Liver (tissue), 9 donors: ENCODE data around the gene TWIST2. TPM values are rescaled to one million over a fixed set of nuclear protein-coding genes. Genes with fewer than 3 reads are reported as not detected.

ENCODE experiments used
- DNase-seq: peaks from one replicate; pipeline ENCODE4 v3.0.0-alpha.2; 2017; ENCODE audit warnings: low spot score
- H3K27ac ChIP-seq, 2 donors: one replicate each; pipeline ENCODE4 v1.7.0; 2013; ENCODE audit warnings: inconsistent platforms in 2 of 2, low read length in 2 of 2, control low read depth in 1 of 2, low read depth in 1 of 2, mild to moderate bottlenecking in 1 of 2
- H3K27me3 ChIP-seq, 4 donors: one replicate each; pipeline versions ENCODE4 v1.6.1 to v1.7.0; 2013; ENCODE audit warnings: low read length in 3 of 4, inconsistent platforms in 1 of 4, mild to moderate bottlenecking in 1 of 4, moderate library complexity in 1 of 4; ENCODE audit not compliant: control insufficient read depth in 4 of 4, insufficient read depth in 4 of 4
- H3K36me3 ChIP-seq, 4 donors: one replicate each; pipeline versions ENCODE4 v1.6.1 to v1.7.0; 2013; ENCODE audit warnings: low read length in 3 of 4, mild to moderate bottlenecking in 3 of 4, low read depth in 1 of 4, moderate library complexity in 1 of 4; ENCODE audit not compliant: control insufficient read depth in 4 of 4, insufficient read depth in 3 of 4
- H3K4me1 ChIP-seq, 4 donors: one replicate each; pipeline versions ENCODE4 v1.6.1 to v1.7.0; 2013; ENCODE audit warnings: low read length in 3 of 4, mild to moderate bottlenecking in 3 of 4, moderate library complexity in 1 of 4; ENCODE audit not compliant: control insufficient read depth in 4 of 4, insufficient read depth in 4 of 4
- H3K4me3 ChIP-seq, 3 donors: one replicate each; pipeline versions ENCODE4 v1.6.1 to v1.7.0; 2013; ENCODE audit warnings: low read length in 3 of 3, control low read depth in 1 of 3, low read depth in 1 of 3, mild to moderate bottlenecking in 1 of 3
- H3K9ac ChIP-seq, 2 donors: one replicate each; pipeline ENCODE4 v1.7.0; 2013; ENCODE audit warnings: low read length in 2 of 2, mild to moderate bottlenecking in 2 of 2, moderate library complexity in 2 of 2, control low read depth in 1 of 2, low read depth in 1 of 2
- H3K9me3 ChIP-seq, 4 donors: one replicate each; pipeline versions ENCODE4 v1.6.1 to v1.7.0; 2013; ENCODE audit warnings: low read length in 3 of 4; ENCODE audit not compliant: control insufficient read depth in 4 of 4
- ATF3 ChIP-seq: IDR thresholded peaks from 2 replicates; pipeline ENCODE4 v1.6.1; 2016; ENCODE audit warnings: antibody characterized with exemption
- CTCF ChIP-seq: fragments of 150-350 bp; IDR thresholded peaks from 2 replicates; pipeline ENCODE4 v1.5.1; 2017; ENCODE audit warnings: improper control_type of control experiment, low read depth, low read length; ENCODE audit not compliant: missing input control
- FOXA1 ChIP-seq: IDR thresholded peaks from 2 replicates; pipeline ENCODE4 v1.6.1; 2016; ENCODE audit warnings: antibody characterized with exemption
- FOXA2 ChIP-seq: IDR thresholded peaks from 2 replicates; pipeline ENCODE4 v1.6.1; 2016; ENCODE audit warnings: antibody characterized with exemption
- GABPA ChIP-seq, 2 donors: IDR thresholded peaks in 1 of 2; conservative IDR thresholded peaks in 1 of 2; 2 replicates each; pipeline ENCODE4 v1.6.1; 2016; ENCODE audit warnings: antibody characterized with exemption in 2 of 2, mild to moderate bottlenecking in 1 of 2, moderate library complexity in 1 of 2
- HNF4A ChIP-seq, 2 donors: conservative IDR thresholded peaks; 2 replicates each; pipeline ENCODE4 v1.6.1; 2016; ENCODE audit warnings: antibody characterized with exemption in 2 of 2, mild to moderate bottlenecking in 2 of 2
- HNF4G ChIP-seq: IDR thresholded peaks from 2 replicates; pipeline ENCODE4 v1.6.1; 2016; ENCODE audit warnings: antibody characterized with exemption
- JUND ChIP-seq, 2 donors: IDR thresholded peaks; 2 replicates each; pipeline ENCODE4 v1.6.1; 2016; ENCODE audit warnings: antibody characterized with exemption in 2 of 2
- MAX ChIP-seq: IDR thresholded peaks from 2 replicates; pipeline ENCODE4 v1.6.1; 2016; ENCODE audit warnings: antibody characterized with exemption
- NR2F2 ChIP-seq: IDR thresholded peaks from 2 replicates; pipeline ENCODE4 v1.6.1; 2016; ENCODE audit warnings: antibody characterized with exemption
- REST ChIP-seq: IDR thresholded peaks from 2 replicates; pipeline ENCODE4 v1.6.1; 2016; ENCODE audit warnings: antibody characterized with exemption, mild to moderate bottlenecking
- RXRA ChIP-seq, 2 donors: IDR thresholded peaks; 2 replicates each; pipeline ENCODE4 v1.6.1; 2017 to 2018; ENCODE audit warnings: antibody characterized with exemption in 2 of 2, mild to moderate bottlenecking in 1 of 2
- SP1 ChIP-seq: IDR thresholded peaks from 2 replicates; pipeline ENCODE4 v1.6.1; 2018; ENCODE audit warnings: antibody characterized with exemption, mild to moderate bottlenecking
- TAF1 ChIP-seq: conservative IDR thresholded peaks from 2 replicates; pipeline ENCODE4 v1.6.1; 2016; ENCODE audit warnings: antibody characterized with exemption, mild to moderate bottlenecking
- ZBTB33 ChIP-seq: IDR thresholded peaks from 2 replicates; pipeline ENCODE4 v1.6.1; 2016; ENCODE audit warnings: antibody characterized with exemption
- WGBS: extraction: QIAGEN DNeasy Blood & Tissue Kit; methylation state at CpG from one replicate; pipeline ENCODE4 v1.1.7; 2013; 5-methylcytosine and 5-hydroxymethylcytosine counted together
- polyA plus RNA-seq, 2 donors: library from polyadenylated mRNA; stranded (reverse) in 1 of 2; unstranded in 1 of 2; fragments of 200-250 nt in 1 of 2; fragments of >200 nt in 1 of 2; fragmentation: Nextera tagmentation in 1 of 2; extraction: Ambion mirVana in 1 of 2; gene quantifications; one replicate each; pipeline versions ENCODE4 v1.2.1 to v1.2.3, GENCODE V29; 2013 to 2015
- total RNA-seq, 2 donors: library from RNA; depleted of rRNA; stranded (reverse); fragments of >200 nt; gene quantifications; one replicate each; pipeline ENCODE4 v1.2.3, GENCODE V29; 2014
- donor health status: healthy.
- donor health status: healthy.
- donor health status: healthy.
- donor health status: healthy.
- donor health status: healthy.

TWIST2 gene
- total and polyA plus RNA-seq, 4 donors = 0.17 to 0.20 (median 0.19) TPM; not detected in 1

GRCh38 chr2:238810321-238810720 lies 37.6 kb upstream of the TWIST2 start:
- TF ChIP-seq CTCF (no peak), NR2F2 (no peak), MAX (no peak), SP1 (no peak), REST (no peak), HNF4A (conservative IDR thresholded peaks at IDR 0.05) (no peak), ATF3 (no peak), TAF1 (no peak), GABPA (IDR thresholded peaks at IDR 0.05 in 1 of 2, conservative IDR thresholded peaks at IDR 0.05 in 1 of 2) (no peak), FOXA2 (no peak), ZBTB33 (no peak), HNF4G (no peak), JUND (IDR thresholded peaks at IDR 0.05) (no peak)
- Histone ChIP-seq H3K27ac (no peak overlapping the region), H3K9me3 (peaks cover 0 to 6% (median under 1%) of the 10 kb centered on the region in 4 donors), H3K4me3 (no peak overlapping the region), H3K27me3 (peaks cover 0 to 3% (median 0%) of the 10 kb centered on the region in 4 donors), H3K36me3 (no peaks in the 10 kb centered on the region), H3K9ac (no peak overlapping the region), H3K4me1 (no peaks in the 10 kb centered on the region)
- 79% methylated on average over 5 of the region's 5 CpGs for WGBS
- peak; percentile 19 for DNase-seq

GRCh38 chr2:238811293-238811692 lies 36.6 kb upstream of the TWIST2 start:
- TF ChIP-seq MAX = no peak
- no peak for TF ChIP-seq ATF3
- no peak for TF ChIP-seq FOXA1
- TF ChIP-seq FOXA2 = no peak
- TF ChIP-seq REST = no peak
- no peak for TF ChIP-seq JUND (IDR thresholded peaks at IDR 0.05)
- TF ChIP-seq RXRA (IDR thresholded peaks at IDR 0.05) = no peak
- no peak for DNase-seq
- WGBS = 52% methylated on average over 4 of the region's 4 CpGs
- no peaks in the 10 kb centered on the region for H3K36me3 ChIP-seq
- H3K9me3 ChIP-seq = peaks cover 0 to 6% (median under 1%) of the 10 kb centered on the region in 4 donors
- peaks cover 0 to 3% (median 0%) of the 10 kb centered on the region in 4 donors for H3K27me3 ChIP-seq
- no peak overlapping the region for H3K4me3 ChIP-seq
- no peaks in the 10 kb centered on the region for H3K4me1 ChIP-seq
- no peak overlapping the region for H3K27ac ChIP-seq
- no peak overlapping the region for H3K9ac ChIP-seq
